PC-9 (cell line): Measurements from ENCODE around the gene MRPL19. TPM values are rescaled to one million over a fixed set of nuclear protein-coding genes. Genes with fewer than 3 reads are reported as not detected.

Source experiments
- BruUV-seq: library from RNA; stranded (reverse); fragments of 400-500 nt; replicated peaks from 2 replicates; lab custom pipeline; 2021; lab: Mats Ljungman, UMichigan
- CTCF ChIA-PET: fragments of 300-600 bp; sonication (Branson Sonifier 250); formaldehyde crosslinking; loops from one replicate; lab custom pipeline; 2022; ENCODE audit warnings: antibody characterized with exemption; lab: Charles Lee
- POLR2A ChIA-PET: fragments of 300-600 bp; sonication (Branson Sonifier 250); formaldehyde crosslinking; loops from one replicate; lab custom pipeline; 2022; ENCODE audit warnings: antibody characterized with exemption; ENCODE audit not compliant: unreplicated experiment; lab: Charles Lee
- DNase-seq, 2 experiments: peaks; one replicate each; pipeline versions ENCODE4 v3.0.0 to v3.0.0-alpha.2; 2015 to 2022; ENCODE audit warnings: mixed read lengths in 1 of 2
- H2AFZ ChIP-seq: fragments of 200-600 bp; sonication (generic); 2 replicates; pipeline ENCODE4 v1.8.1; 2017; ENCODE audit warnings: antibody characterized with exemption
- H3F3A ChIP-seq: fragments of 200-600 bp; sonication (generic); 2 replicates; pipeline ENCODE4 v1.8.1; 2017; ENCODE audit warnings: antibody characterized with exemption, mild to moderate bottlenecking, low read depth; ENCODE audit not compliant: insufficient read depth
- H3K27ac ChIP-seq: fragments of 200-600 bp; sonication (generic); 2 replicates; pipeline ENCODE4 v1.6.1; 2016; ENCODE audit warnings: mixed run types
- H3K27me3 ChIP-seq: fragments of 200-600 bp; sonication (generic); 2 replicates; pipeline ENCODE4 v1.6.1; 2016; ENCODE audit warnings: low read depth, mixed run types; ENCODE audit not compliant: insufficient read depth
- H3K36me3 ChIP-seq: fragments of 200-600 bp; sonication (generic); 2 replicates; pipeline ENCODE4 v1.6.1; 2016; ENCODE audit warnings: low read depth, mixed run types
- H3K4me1 ChIP-seq: fragments of 200-600 bp; sonication (generic); replicated peaks from 2 replicates; pipeline ENCODE4 v1.6.1; 2016; ENCODE audit warnings: mixed run types; ENCODE audit not compliant: insufficient read depth
- H3K4me2 ChIP-seq: fragments of 200-600 bp; sonication (generic); 2 replicates; pipeline ENCODE4 v1.6.1; 2017; ENCODE audit warnings: mixed run types
- H3K4me3 ChIP-seq: fragments of 200-600 bp; sonication (generic); 2 replicates; pipeline ENCODE4 v1.6.1; 2016; ENCODE audit warnings: mixed run types
- H3K79me2 ChIP-seq: fragments of 200-600 bp; sonication (generic); 2 replicates; pipeline ENCODE4 v1.6.1; 2017; ENCODE audit warnings: low read depth, mixed run types
- H3K9me2 ChIP-seq: fragments of 200-600 bp; sonication (generic); 2 replicates; pipeline ENCODE4 v1.8.1; 2017; ENCODE audit warnings: mild to moderate bottlenecking; ENCODE audit not compliant: insufficient read depth
- H3K9me3 ChIP-seq: fragments of 200-600 bp; sonication (generic); 2 replicates; pipeline ENCODE4 v1.8.1; 2016; ENCODE audit warnings: low read depth; ENCODE audit not compliant: insufficient read depth
- H4K20me1 ChIP-seq: fragments of 200-600 bp; sonication (generic); 2 replicates; pipeline ENCODE4 v1.8.1; 2017; ENCODE audit not compliant: insufficient read depth
- EZH2 ChIP-seq: fragments of 200-600 bp; sonication (generic); IDR thresholded peaks from 2 replicates; pipeline ENCODE4 v1.8.0; 2017; ENCODE audit warnings: antibody characterized with exemption, low read depth
- intact Hi-C: fragments of 100-400 bp; cut with micrococcal nuclease; formaldehyde crosslinking; loops from one replicate; pipeline ENCODE4 v1.10.0; 2022; ENCODE audit not compliant: unreplicated experiment
- total RNA-seq: library from RNA; stranded (reverse); gene quantifications from 2 replicates; pipeline ENCODE4 v1.2.3, GENCODE V29; 2021
- TF ChIP-seq, protein P1 (sequence below): fragments of 200-600 bp; sonication (generic); conservative IDR thresholded peaks from 2 replicates; pipeline ENCODE4 v1.6.1; 2017; ENCODE audit warnings: mixed run types, antibody characterized with exemption, mild to moderate bottlenecking, moderate library complexity

MRPL19 gene
- total RNA-seq, 1 experiment from 2014 or later: 46.5 TPM

DNA sequence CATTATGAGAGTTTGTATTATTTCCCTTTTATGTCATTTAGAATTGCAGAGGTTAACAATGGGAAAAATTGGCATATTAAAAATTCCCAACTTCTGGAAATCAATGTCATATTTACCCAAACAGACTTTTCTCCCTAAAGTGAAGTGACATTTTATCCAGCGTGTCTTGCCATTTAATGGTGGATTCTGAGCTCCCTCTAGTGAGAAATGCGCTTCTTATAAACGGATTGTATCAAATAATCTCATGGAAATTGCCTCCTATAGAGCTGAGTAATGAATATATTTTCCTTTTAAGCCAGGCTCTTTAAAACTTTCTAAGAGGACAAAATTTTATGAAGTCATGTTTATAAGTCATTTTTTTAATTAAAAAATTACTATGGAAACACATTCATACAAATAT lies 69.8 kb downstream of the MRPL19 start:
- intact Hi-C loops: loop anchor here (2.0 kb wide), 1 partner anchor 76 kb away; no protein-coding TSS in a partner anchor
- Histone ChIP-seq H3K27ac (no peak overlapping the region), H3K9me2 (no peaks in the 10 kb centered on the region), H3K36me3 (no peaks in the 10 kb centered on the region), H3K79me2 (no peaks in the 10 kb centered on the region), H3K4me2 (no peak overlapping the region), H3K4me3 (no peak overlapping the region), H2AFZ (no peak overlapping the region), H3K27me3 (no peaks in the 10 kb centered on the region), H3K4me1 (no peaks in the 10 kb centered on the region), H3F3A (no peaks in the 10 kb centered on the region), H4K20me1 (no peaks in the 10 kb centered on the region), H3K9me3 (no peaks in the 10 kb centered on the region)
- TF ChIP-seq EZH2: no peak
- TF ChIP-seq, protein P1, sequence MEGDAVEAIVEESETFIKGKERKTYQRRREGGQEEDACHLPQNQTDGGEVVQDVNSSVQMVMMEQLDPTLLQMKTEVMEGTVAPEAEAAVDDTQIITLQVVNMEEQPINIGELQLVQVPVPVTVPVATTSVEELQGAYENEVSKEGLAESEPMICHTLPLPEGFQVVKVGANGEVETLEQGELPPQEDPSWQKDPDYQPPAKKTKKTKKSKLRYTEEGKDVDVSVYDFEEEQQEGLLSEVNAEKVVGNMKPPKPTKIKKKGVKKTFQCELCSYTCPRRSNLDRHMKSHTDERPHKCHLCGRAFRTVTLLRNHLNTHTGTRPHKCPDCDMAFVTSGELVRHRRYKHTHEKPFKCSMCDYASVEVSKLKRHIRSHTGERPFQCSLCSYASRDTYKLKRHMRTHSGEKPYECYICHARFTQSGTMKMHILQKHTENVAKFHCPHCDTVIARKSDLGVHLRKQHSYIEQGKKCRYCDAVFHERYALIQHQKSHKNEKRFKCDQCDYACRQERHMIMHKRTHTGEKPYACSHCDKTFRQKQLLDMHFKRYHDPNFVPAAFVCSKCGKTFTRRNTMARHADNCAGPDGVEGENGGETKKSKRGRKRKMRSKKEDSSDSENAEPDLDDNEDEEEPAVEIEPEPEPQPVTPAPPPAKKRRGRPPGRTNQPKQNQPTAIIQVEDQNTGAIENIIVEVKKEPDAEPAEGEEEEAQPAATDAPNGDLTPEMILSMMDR: no peak; the same call in 1 of the 2 replicates
- no TSS peak for BruUV-seq
- ChIA-PET POLR2A (interaction anchor here (0.7 kb wide), 2 partner anchors 31 to 786 kb away, joined by 4 to 5 read pairs; no protein-coding TSS in a partner anchor), CTCF (no interaction called here)
- no peak for DNase-seq

DNA sequence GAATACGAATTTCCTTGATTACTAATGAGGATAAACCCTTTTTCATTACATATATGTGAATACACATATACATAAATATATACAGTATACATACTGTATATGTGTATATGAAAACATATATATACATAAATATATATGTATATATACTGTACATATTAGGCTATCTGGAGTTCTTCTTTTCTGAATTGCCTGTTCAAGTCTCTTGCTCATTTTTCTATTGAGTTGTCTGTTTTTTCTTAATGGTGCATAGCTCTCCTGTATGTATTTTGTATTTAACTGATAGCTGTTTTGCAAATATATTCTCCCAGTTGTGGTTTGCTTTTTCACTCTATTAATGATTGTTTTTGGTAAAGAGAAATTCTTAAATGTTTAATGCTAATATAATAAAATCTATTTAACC lies 73.0 kb downstream of the MRPL19 start:
- Histone ChIP-seq H3K4me2 (no peak overlapping the region), H3K4me1 (no peaks in the 10 kb centered on the region), H3K9me2 (no peaks in the 10 kb centered on the region), H3K36me3 (no peaks in the 10 kb centered on the region), H3K27me3 (peaks cover 18% of the 10 kb centered on the region), H3K4me3 (no peak overlapping the region), H3F3A (no peaks in the 10 kb centered on the region), H3K9me3 (no peaks in the 10 kb centered on the region), H3K27ac (no peak overlapping the region), H4K20me1 (no peaks in the 10 kb centered on the region), H2AFZ (no peak overlapping the region), H3K79me2 (no peaks in the 10 kb centered on the region)
- ChIA-PET CTCF (no interaction called here), POLR2A (no interaction called here)
- intact Hi-C loops: no loop called here
- no TSS peak for BruUV-seq
- no peak for TF ChIP-seq EZH2
- TF ChIP-seq, protein P1: no peak
- no peak for DNase-seq

DNA sequence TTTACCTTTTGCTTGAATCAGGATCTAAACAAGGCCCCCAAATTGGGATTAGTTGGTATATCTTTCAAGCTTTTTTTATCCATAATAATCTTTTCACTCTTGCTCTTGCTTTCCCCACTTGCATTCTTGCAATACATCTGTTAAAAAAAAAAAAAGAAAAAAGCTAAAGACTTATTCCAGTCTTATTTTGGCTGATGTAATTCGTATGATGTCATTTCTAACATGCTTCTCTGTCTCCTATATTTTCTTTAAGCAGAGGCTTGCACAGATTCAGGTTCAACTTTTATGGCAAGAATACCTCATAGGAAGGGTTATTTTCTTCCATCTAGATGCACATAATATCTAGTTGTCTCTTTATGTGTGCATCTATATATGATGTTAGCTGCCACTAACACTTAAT lies 73.9 kb downstream of the MRPL19 start:
- no peak overlapping the region for H3K4me2 ChIP-seq
- no peak for DNase-seq
- no peaks in the 10 kb centered on the region for H3K9me2 ChIP-seq
- H3K4me3 ChIP-seq: no peak overlapping the region
- H3K9me3 ChIP-seq: no peaks in the 10 kb centered on the region
- H3F3A ChIP-seq: no peaks in the 10 kb centered on the region
- ChIA-PET POLR2A (no interaction called here), CTCF (no interaction called here)
- no TSS peak for BruUV-seq
- no peak overlapping the region for H3K27ac ChIP-seq
- no peak for TF ChIP-seq EZH2
- TF ChIP-seq, protein P1: no peak
- H3K27me3 ChIP-seq: peaks cover 18% of the 10 kb centered on the region
- no peaks in the 10 kb centered on the region for H3K4me1 ChIP-seq
- intact Hi-C loops: no loop called here
- H3K79me2 ChIP-seq: no peaks in the 10 kb centered on the region
- no peaks in the 10 kb centered on the region for H3K36me3 ChIP-seq
- no peaks in the 10 kb centered on the region for H4K20me1 ChIP-seq
- H2AFZ ChIP-seq: no peak overlapping the region
